B cell (primary cell): Measurements from ENCODE around the gene RXFP1. TPM values are rescaled to one million over a fixed set of nuclear protein-coding genes. Genes with fewer than 3 reads are reported as not detected.

Experiments used
- ATAC-seq: fragments of 200-7000 bp; cut with Tn5 transposase; one replicate; pipeline ENCODE4 v1.10.0; 2021; ENCODE audit warnings: low read depth, mild to moderate bottlenecking, moderate number of reproducible peaks, moderate library complexity
- CTCF ChIA-PET: fragments of 350-600 bp; sonication (Branson Sonifier 250); formaldehyde crosslinking; loops from one replicate; lab custom pipeline; 2021; ENCODE audit warnings: antibody characterized with exemption, inconsistent platforms; lab: Charles Lee
- POLR2A ChIA-PET: fragments of 350-600 bp; sonication (Branson Sonifier 250); formaldehyde crosslinking; loops from one replicate; lab custom pipeline; 2021; ENCODE audit warnings: antibody characterized with exemption; lab: Charles Lee
- DNase-seq: peaks from one replicate; pipeline ENCODE4 v3.0.0; 2013
- H2AFZ ChIP-seq: 2 replicates; pipeline ENCODE4 v1.6.1; 2012; ENCODE audit warnings: mild to moderate bottlenecking, low read depth, low read length; ENCODE audit not compliant: insufficient read depth, poor library complexity, severe bottlenecking
- H3K27ac ChIP-seq, 2 donors: 1 replicate in 1 of 2; 2 replicates in 1 of 2; pipeline ENCODE4 v1.5.1; 2012 to 2013; ENCODE audit warnings: low read length in 2 of 2, mild to moderate bottlenecking in 2 of 2, moderate library complexity in 1 of 2
- H3K27me3 ChIP-seq, 4 experiments: fragments of 200-600 bp in 1 of 4; sonication (generic) in 1 of 4; replicated peaks in 1 of 4; 1 replicate in 2 of 4; 2 replicates in 2 of 4; pipeline versions ENCODE4 v1.6.1 to v1.7.0; 2013 to 2016; ENCODE audit warnings: low read length in 3 of 4, mild to moderate bottlenecking in 2 of 4, mixed read lengths in 1 of 4, moderate library complexity in 1 of 4; ENCODE audit not compliant: insufficient read depth in 4 of 4, control insufficient read depth in 3 of 4; ENCODE audit errors: control extremely low read depth in 1 of 4
- H3K36me3 ChIP-seq, 2 experiments: replicated peaks in 1 of 2; 1 replicate in 1 of 2; 2 replicates in 1 of 2; pipeline versions ENCODE4 v1.6.1 to v1.7.1; 2013; ENCODE audit warnings: low read length in 1 of 2; ENCODE audit not compliant: insufficient read depth in 2 of 2, control insufficient read depth in 1 of 2; ENCODE audit errors: control extremely low read depth in 1 of 2, extremely low read depth in 1 of 2
- H3K4me1 ChIP-seq, 2 donors: fragments of 200-600 bp in 1 of 2; sonication (generic) in 1 of 2; 1 replicate in 1 of 2; 2 replicates in 1 of 2; pipeline versions ENCODE4 v1.5.1 to v1.6.1; 2013 to 2017; ENCODE audit warnings: low read length in 2 of 2; ENCODE audit not compliant: control insufficient read depth in 2 of 2, insufficient read depth in 2 of 2
- H3K4me2 ChIP-seq: replicated peaks from 2 replicates; pipeline ENCODE3; 2012; ENCODE audit warnings: mild to moderate bottlenecking, low read depth, low read length; ENCODE audit not compliant: poor library complexity, severe bottlenecking
- H3K4me3 ChIP-seq, 5 experiments: fragments of 200-600 bp in 1 of 5; sonication (generic) in 1 of 5; 1 replicate in 3 of 5; 2 replicates in 2 of 5; pipeline versions ENCODE4 v1.5.1 to v1.7.0; 2011 to 2016; ENCODE audit warnings: low read length in 4 of 5, mild to moderate bottlenecking in 4 of 5, low read depth in 2 of 5, control low read depth in 1 of 5, moderate library complexity in 1 of 5; ENCODE audit not compliant: insufficient read depth in 1 of 5; ENCODE audit errors: control extremely low read depth in 1 of 5, extremely low read depth in 1 of 5
- H3K79me2 ChIP-seq: fragments of 200-600 bp; sonication (generic); one replicate; pipeline ENCODE4 v1.6.0; 2016; ENCODE audit warnings: low read length; ENCODE audit not compliant: control insufficient read depth, insufficient read depth
- H3K9ac ChIP-seq: fragments of 200-600 bp; sonication (generic); 2 replicates; pipeline ENCODE4 v1.6.1; 2017; ENCODE audit warnings: mild to moderate bottlenecking, low read length, moderate library complexity
- H3K9me3 ChIP-seq, 3 donors: one replicate each; pipeline versions ENCODE4 v1.6.1 to v1.7.1; 2013; ENCODE audit warnings: low read length in 2 of 3; ENCODE audit not compliant: control insufficient read depth in 2 of 3, insufficient read depth in 1 of 3; ENCODE audit errors: control extremely low read depth in 1 of 3
- H4K20me1 ChIP-seq: 2 replicates; pipeline ENCODE4 v1.6.0; 2012; ENCODE audit warnings: mild to moderate bottlenecking, low read length; ENCODE audit not compliant: insufficient read depth, control insufficient read depth, poor library complexity, severe bottlenecking
- H3K27ac Mint-ChIP-seq: one replicate; pipeline ENCODE4 v1.8.0; 2021; ENCODE audit warnings: mixed read lengths
- H3K27me3 Mint-ChIP-seq: one replicate; pipeline ENCODE4 v1.8.0; 2021; ENCODE audit warnings: mixed read lengths
- H3K4me1 Mint-ChIP-seq: one replicate; pipeline ENCODE4 v1.8.0; 2021; ENCODE audit warnings: mixed read lengths
- H3K4me3 Mint-ChIP-seq: one replicate; pipeline ENCODE4 v1.8.0; 2021; ENCODE audit warnings: mixed read lengths
- H3K9me3 Mint-ChIP-seq: one replicate; pipeline ENCODE4 v1.8.0; 2022; ENCODE audit warnings: mixed read lengths; ENCODE audit not compliant: insufficient read depth
- CTCF ChIP-seq: fragments of 200-600 bp; IDR thresholded peaks from one replicate; pipeline ENCODE4 v1.8.0; 2022; ENCODE audit warnings: antibody characterized with exemption, mild to moderate bottlenecking
- EZH2 ChIP-seq: IDR thresholded peaks from 2 replicates; pipeline ENCODE4 v1.6.1; 2012; ENCODE audit warnings: borderline replicate concordance, low read depth, mild to moderate bottlenecking, moderate library complexity, low read length; ENCODE audit not compliant: insufficient read depth, poor library complexity, severe bottlenecking
- WGBS: methylation state at CpG from one replicate; pipeline ENCODE4 v1.1.5; 2013; ENCODE audit warnings: missing lambda C conversion rate; ENCODE audit not compliant: insufficient coverage; 5-methylcytosine and 5-hydroxymethylcytosine counted together
- intact Hi-C: fragments of 100-400 bp; cut with micrococcal nuclease; formaldehyde crosslinking; loops from one replicate; pipeline ENCODE4 v1.10.0; 2022
- polyA minus RNA-seq: library from RNA; depleted of rRNA, polyadenylated mRNA; stranded (reverse); fragments of >200 nt; gene quantifications from 2 replicates; pipeline ENCODE4 v1.2.3, GENCODE V29; 2012
- polyA plus RNA-seq: library from polyadenylated mRNA; depleted of rRNA; stranded (reverse); fragments of >200 nt; gene quantifications from 2 replicates; pipeline ENCODE4 v1.2.3, GENCODE V29; 2012
- total RNA-seq, 2 donors: library from RNA; stranded (reverse); fragments of 120-200 nt in 1 of 2; gene quantifications; 1 replicate in 1 of 2; 2 replicates in 1 of 2; pipeline versions ENCODE4 v1.2.3 to v1.2.4, GENCODE V29; 2013 to 2022

RXFP1 gene
- total RNA-seq (not detected in 2 replicates), polyA plus RNA-seq (not detected in 2 replicates), polyA minus RNA-seq (not detected in 2 replicates)
- not detected for total RNA-seq (2013)

- Histone ChIP-seq H3K36me3 (no peaks in the 10 kb centered on the region), H3K4me3 (no peak within 1 kb of the TSS), H2AFZ (no peak within 1 kb of the TSS), H3K27ac (no peak within 1 kb of the TSS), H3K4me2 (no peak within 1 kb of the TSS), H3K9me3 (no peaks in the 10 kb centered on the region), H3K79me2 (no peaks in the 10 kb centered on the region), H4K20me1 (no peaks in the 10 kb centered on the region), H3K9ac (no peak within 1 kb of the TSS), H3K4me1 (no peaks in the 10 kb centered on the region), H3K27me3 (no peaks in the 10 kb centered on the region)
- no peak for ATAC-seq
- TF ChIP-seq CTCF: no peak
- no peak for TF ChIP-seq EZH2
- CTCF ChIA-PET: no interaction called here
- intact Hi-C loops: no loop called here
- Mint-ChIP-seq H3K27me3 (no peaks in the 10 kb centered on the region), H3K9me3 (no peaks in the 10 kb centered on the region), H3K27ac (no peak within 1 kb of the TSS), H3K4me3 (no peak within 1 kb of the TSS), H3K4me1 (no peaks in the 10 kb centered on the region)
- no peak for DNase-seq
- POLR2A ChIA-PET: no interaction called here
- 93% methylated on average over 10 of the region's 11 CpGs for WGBS
Observed at GRCh38 chr4:158521484-158522088, at the start of gene RXFP1. RXFP1 (plus strand) TSS chr4:158521882; CDS start chr4:158521977, 95 bp downstream.

GRCh38 chr4:158481811-158482210 lies 39.9 kb upstream of the RXFP1 start:
- Mint-ChIP-seq H3K27me3 (no peaks in the 10 kb centered on the region), H3K4me1 (no peaks in the 10 kb centered on the region), H3K27ac (no peak overlapping the region), H3K9me3 (no peaks in the 10 kb centered on the region), H3K4me3 (no peak overlapping the region)
- ATAC-seq (no peak), DNase-seq (no peak)
- H3K9ac ChIP-seq: no peak overlapping the region
- no peak overlapping the region for H3K4me2 ChIP-seq
- no peaks in the 10 kb centered on the region for H3K79me2 ChIP-seq
- no peaks in the 10 kb centered on the region for H3K4me1 ChIP-seq
- POLR2A ChIA-PET: no interaction called here
- no peaks in the 10 kb centered on the region for H3K9me3 ChIP-seq
- H3K4me3 ChIP-seq: no peak overlapping the region
- CTCF ChIA-PET: no interaction called here
- intact Hi-C loops: no loop called here
- H3K27me3 ChIP-seq: no peaks in the 10 kb centered on the region
- no peak for TF ChIP-seq EZH2
- no peak for TF ChIP-seq CTCF
- no peaks in the 10 kb centered on the region for H3K36me3 ChIP-seq
- H2AFZ ChIP-seq: no peak overlapping the region
- no peak overlapping the region for H3K27ac ChIP-seq
- H4K20me1 ChIP-seq: no peaks in the 10 kb centered on the region
